AG09309 (cell line): ENCODE results near the gene GJB2.
A peak's percentile ranks its signal among the peaks of the same experiment; 100 is the strongest.

Source experiments
- DNase-seq: peaks from one replicate; pipeline ENCODE4 v3.0.0-alpha.2; 2010; ENCODE audit warnings: low read depth
- H3K4me3 ChIP-seq: 2 replicates; pipeline ENCODE4 v1.5.1; 2011; ENCODE audit warnings: mild to moderate bottlenecking, low read depth, low read length, moderate library complexity; ENCODE audit not compliant: control insufficient read depth
- CTCF ChIP-seq: IDR thresholded peaks from 2 replicates; pipeline ENCODE4 v1.5.1; 2011; ENCODE audit warnings: mild to moderate bottlenecking, low read depth, low read length, inconsistent platforms; ENCODE audit not compliant: insufficient read depth, control insufficient read depth; ENCODE audit errors: missing control alignments

GJB2 gene

GRCh38 chr13:20227730-20228129 is 35.0 kb upstream of the GJB2 start:
- no peak for TF ChIP-seq CTCF
- no peak overlapping the region for H3K4me3 ChIP-seq
- DNase-seq, result no peak

GRCh38 chr13:20227288-20227687 is 34.5 kb upstream of the GJB2 start:
- no peak overlapping the region for H3K4me3 ChIP-seq
- no peak for DNase-seq
- TF ChIP-seq CTCF, result no peak

GRCh38 chr13:20222553-20222952 is 29.8 kb upstream of the GJB2 start:
- no peak for TF ChIP-seq CTCF
- DNase-seq, result no peak
- no peak overlapping the region for H3K4me3 ChIP-seq

GRCh38 chr13:20221772-20222171 is 29.0 kb upstream of the GJB2 start:
- TF ChIP-seq CTCF, result no peak
- no peak overlapping the region for H3K4me3 ChIP-seq
- peak; percentile 45 for DNase-seq

- DNase-seq, result no peak
- H3K4me3 ChIP-seq, result no peak overlapping the region
- no peak for TF ChIP-seq CTCF
These were observed 26.8 kb upstream of the GJB2 start for GRCh38 chr13:20219577-20219976.

- no peak overlapping the region for H3K4me3 ChIP-seq
- no peak for DNase-seq
- no peak for TF ChIP-seq CTCF
These were observed 24.4 kb upstream of the GJB2 start for GRCh38 chr13:20217168-20217567.

GRCh38 chr13:20209948-20210347 is 17.2 kb upstream of the GJB2 start:
- no peak overlapping the region for H3K4me3 ChIP-seq
- DNase-seq, result no peak
- TF ChIP-seq CTCF, result no peak
